ENCODE measurements around the gene RAB30. TPM values are rescaled to one million over a fixed set of nuclear protein-coding genes. Genes with fewer than 3 reads are reported as not detected.
"Not testable (repeated sequence)": the region's sequence is repeated elsewhere in the genome, so short reads cannot be mapped to it uniquely, and the experiment has no call there.

The RAB30 gene
- total RNA-seq, 1 donor from 2014 or later = 10.8 TPM

- intact Hi-C loops (cut with DNase I) = no loop called here
- Histone ChIP-seq H3K36me3 (no peaks in the 10 kb centered on the region), H3K27me3 (no peaks in the 10 kb centered on the region), H3K27ac (no peak overlapping the region), H3K4me1 (no peaks in the 10 kb centered on the region), H3K9me3 (no peaks in the 10 kb centered on the region), H3K4me3 (no peak overlapping the region)
- TF ChIP-seq POLR2A (IDR thresholded peaks at IDR 0.05) (no peak), POLR2AphosphoS5 (IDR thresholded peaks at IDR 0.05; ENCODE audit: insufficient read depth in 1 of 2, low read depth in 1 of 2) (no peak), CTCF (IDR thresholded peaks at IDR 0.05) (no peak)
- DNase-seq (ENCODE audit: extremely low spot score in 2 of 2) = no peak
Measured at GRCh38 chr11:82974135-82974534, 97.6 kb downstream of the RAB30 start.

- H3K9me3 ChIP-seq = no peaks in the 10 kb centered on the region
- DNase-seq (ENCODE audit: extremely low spot score in 2 of 2) = no peak
- no peaks in the 10 kb centered on the region for H3K36me3 ChIP-seq
- TF ChIP-seq POLR2A (IDR thresholded peaks at IDR 0.05) = no peak
- H3K27ac ChIP-seq = no peak overlapping the region
- H3K4me1 ChIP-seq = no peaks in the 10 kb centered on the region
- intact Hi-C loops (cut with DNase I) = no loop called here
- no peak overlapping the region for H3K4me3 ChIP-seq
- no peaks in the 10 kb centered on the region for H3K27me3 ChIP-seq
Measured at GRCh38 chr11:82972103-82972502, 99.6 kb downstream of the RAB30 start.

GRCh38 chr11:82971519-82971946 is 100.2 kb downstream of the RAB30 start:
- H3K9me3 ChIP-seq; intact Hi-C loops (cut with DNase I); H3K27ac ChIP-seq; DNase-seq (ENCODE audit: extremely low spot score in 2 of 2); H3K36me3 ChIP-seq; H3K4me1 ChIP-seq; H3K27me3 ChIP-seq: not testable (repeated sequence)
- H3K4me3 ChIP-seq = peak overlapping the region in 1 of 2 donors; percentile 13

- H3K4me3 ChIP-seq; H3K27ac ChIP-seq; H3K9me3 ChIP-seq; DNase-seq (ENCODE audit: extremely low spot score in 2 of 2); H3K4me1 ChIP-seq; H3K36me3 ChIP-seq; intact Hi-C loops (cut with DNase I); H3K27me3 ChIP-seq: not testable (repeated sequence)
Measured at GRCh38 chr11:82970507-82971083, 101.1 kb downstream of the RAB30 start.

- Histone ChIP-seq H3K36me3 (no peaks in the 10 kb centered on the region), H3K4me1 (no peaks in the 10 kb centered on the region), H3K4me3 (no peak overlapping the region), H3K27me3 (no peaks in the 10 kb centered on the region), H3K27ac (no peak overlapping the region), H3K9me3 (no peaks in the 10 kb centered on the region)
- TF ChIP-seq POLR2A (IDR thresholded peaks at IDR 0.05) = no peak
- TF ChIP-seq CTCF (IDR thresholded peaks at IDR 0.05) = no peak
- no peak for TF ChIP-seq POLR2AphosphoS5 (IDR thresholded peaks at IDR 0.05; ENCODE audit: insufficient read depth in 1 of 2, low read depth in 1 of 2)
- DNase-seq (ENCODE audit: extremely low spot score in 2 of 2) = no peak
- intact Hi-C loops (cut with DNase I) = no loop called here
Measured at GRCh38 chr11:82969811-82970210, 101.9 kb downstream of the RAB30 start.

GRCh38 chr11:82967381-82967780 is 104.3 kb downstream of the RAB30 start:
- Histone ChIP-seq H3K4me3 (no peak overlapping the region), H3K9me3 (no peaks in the 10 kb centered on the region), H3K4me1 (no peaks in the 10 kb centered on the region), H3K27ac (no peak overlapping the region), H3K27me3 (no peaks in the 10 kb centered on the region), H3K36me3 (no peaks in the 10 kb centered on the region)
- intact Hi-C loops (cut with DNase I) = no loop called here
- no peak for DNase-seq (ENCODE audit: extremely low spot score in 2 of 2)
- TF ChIP-seq POLR2AphosphoS5 (IDR thresholded peaks at IDR 0.05; ENCODE audit: insufficient read depth in 1 of 2, low read depth in 1 of 2) = no peak
- TF ChIP-seq CTCF (IDR thresholded peaks at IDR 0.05) = no peak
- no peak for TF ChIP-seq POLR2A (IDR thresholded peaks at IDR 0.05)

- H3K4me1 ChIP-seq; H3K4me3 ChIP-seq; DNase-seq (ENCODE audit: extremely low spot score in 2 of 2); H3K27ac ChIP-seq; H3K9me3 ChIP-seq; intact Hi-C loops (cut with DNase I); H3K27me3 ChIP-seq; H3K36me3 ChIP-seq: not testable (repeated sequence)
Measured at GRCh38 chr11:82962021-82962420, 109.7 kb downstream of the RAB30 start.
